ENCODE results near the gene EYS.
"Not testable (repeated sequence)": the region's sequence is repeated elsewhere in the genome, so short reads cannot be mapped to it uniquely, and the experiment has no call there.

Gene EYS

DNA sequence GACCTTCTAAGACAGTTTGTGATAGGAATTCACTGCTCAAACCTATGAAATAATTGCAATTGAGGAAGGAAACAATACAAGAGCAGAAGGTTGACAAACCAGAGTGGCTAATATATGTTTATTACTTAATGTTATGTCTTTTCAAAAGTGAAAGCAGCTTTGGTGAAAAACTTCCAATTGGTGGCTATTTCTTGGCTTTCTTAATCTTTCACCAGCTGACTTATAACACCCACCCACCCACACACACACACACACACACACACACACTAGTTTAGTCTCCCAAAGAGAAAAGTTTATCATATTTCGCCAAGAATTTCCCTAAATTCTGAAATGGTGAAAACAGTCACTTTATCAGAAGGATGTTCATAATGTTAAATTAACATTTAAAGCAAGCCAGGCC lies 583.5 kb downstream of the EYS start:
- DNase-seq (ENCODE audit: extremely low spot score, insufficient read length, low read depth) (no peak), FAIRE-seq (no peak)

DNA sequence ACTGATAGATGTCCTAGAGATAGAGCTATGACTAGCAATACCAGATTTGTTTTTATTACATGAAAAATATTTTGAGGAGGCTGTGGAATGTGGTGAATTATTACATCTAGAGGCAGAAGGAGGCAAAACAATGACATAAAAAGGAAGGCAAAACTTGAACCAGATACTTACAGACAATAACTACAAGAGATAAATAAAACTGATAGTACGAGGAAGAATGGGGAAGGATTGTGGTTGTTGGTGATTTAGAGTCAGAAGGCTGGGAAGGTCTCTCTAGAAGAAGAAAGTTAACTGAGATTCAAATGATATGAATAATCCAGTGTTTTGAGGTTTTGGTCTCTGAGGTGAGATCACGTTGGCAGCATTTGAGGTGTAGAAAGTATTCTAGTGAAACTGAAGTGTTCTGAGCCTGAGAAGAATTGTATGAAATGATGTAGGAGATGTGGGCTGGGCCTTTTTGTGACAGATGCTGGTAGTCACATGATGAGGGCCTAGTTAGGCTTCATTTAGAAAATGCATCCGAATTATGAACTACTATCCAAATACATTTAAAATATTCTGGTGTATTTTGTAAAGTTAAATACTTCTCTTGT lies 589.1 kb downstream of the EYS start:
- no peak for FAIRE-seq
- DNase-seq (ENCODE audit: extremely low spot score, insufficient read length, low read depth) = no peak

DNA sequence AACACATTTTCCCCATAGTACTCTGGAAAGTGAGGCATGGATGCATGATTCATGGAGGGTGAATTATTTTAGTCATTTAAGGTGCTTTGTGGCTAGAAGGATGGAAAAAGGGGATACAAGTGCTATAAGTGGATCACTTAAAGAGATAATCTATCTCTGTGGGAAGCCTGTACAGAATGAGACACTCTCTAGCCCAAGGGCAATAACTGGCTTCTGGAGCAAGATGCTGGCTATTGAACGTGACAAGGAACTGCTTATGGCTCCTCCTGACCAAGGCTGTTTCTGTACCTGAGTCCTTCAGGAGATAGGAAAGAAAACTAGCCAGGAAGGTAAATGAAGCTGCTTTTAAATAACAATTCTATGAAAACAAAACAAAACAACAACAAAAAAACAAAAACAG lies 590.7 kb downstream of the EYS start:
- FAIRE-seq (no peak), DNase-seq (ENCODE audit: extremely low spot score, insufficient read length, low read depth) (no peak)

DNA sequence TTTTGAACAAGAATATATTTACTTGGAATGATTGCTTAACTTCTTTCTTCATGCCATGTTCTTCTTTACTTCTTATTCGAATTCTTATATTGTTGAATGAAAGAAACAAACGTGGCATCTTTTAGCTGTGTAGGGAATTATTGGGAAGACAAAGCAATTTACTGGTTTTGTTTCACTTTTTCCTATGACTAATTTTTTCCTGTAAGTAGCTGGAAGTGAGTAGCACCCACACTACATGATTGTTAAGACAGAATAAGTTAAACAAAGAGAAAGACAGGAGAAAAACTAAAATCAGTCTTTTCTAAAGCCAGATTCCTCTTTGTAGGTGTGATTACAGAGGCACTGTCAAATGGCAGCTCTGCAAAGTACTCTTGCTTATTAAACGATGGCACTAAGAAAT lies 593.4 kb downstream of the EYS start:
- FAIRE-seq (no peak), DNase-seq (ENCODE audit: extremely low spot score, insufficient read length, low read depth) (no peak)

DNA sequence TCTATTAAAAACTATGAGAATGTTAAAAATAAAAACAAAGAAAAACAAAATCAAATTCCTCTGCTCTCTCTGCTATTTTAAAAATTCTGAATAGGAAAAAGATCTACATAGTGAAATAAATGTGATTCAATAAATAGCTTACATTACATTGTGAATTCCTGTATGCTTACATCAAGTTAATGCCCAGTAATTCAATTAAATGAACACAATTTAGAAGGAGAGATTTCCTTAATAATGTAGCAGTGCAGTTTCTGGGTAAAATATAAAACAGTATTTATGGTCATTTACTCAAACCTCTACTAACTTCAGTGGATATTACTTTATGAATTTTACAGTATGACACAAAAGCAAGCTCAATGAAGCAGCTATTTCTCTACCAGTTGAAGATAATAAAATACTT lies 594.6 kb downstream of the EYS start:
- DNase-seq (ENCODE audit: extremely low spot score, insufficient read length, low read depth) (no peak), FAIRE-seq (no peak)

DNA sequence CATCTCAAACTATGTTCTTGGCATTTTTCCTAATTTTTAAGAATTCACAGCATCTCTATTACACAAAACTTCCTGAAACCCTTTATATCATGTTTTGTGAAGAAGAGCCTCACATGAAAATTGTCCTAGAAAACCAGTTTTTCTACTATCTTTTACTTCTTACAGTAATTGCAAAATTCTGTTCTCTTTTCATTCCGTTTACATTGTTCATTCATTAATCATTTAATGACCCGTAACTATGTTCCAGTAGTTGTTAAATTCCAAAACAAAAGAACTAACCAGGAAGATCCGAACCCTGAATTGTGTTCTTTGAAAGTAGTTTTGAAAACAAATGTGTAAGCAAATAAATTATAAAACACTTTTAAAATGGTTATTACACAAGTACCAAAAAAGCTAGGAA lies 597.0 kb downstream of the EYS start:
- FAIRE-seq (no peak), DNase-seq (ENCODE audit: extremely low spot score, insufficient read length, low read depth) (no peak)

DNA sequence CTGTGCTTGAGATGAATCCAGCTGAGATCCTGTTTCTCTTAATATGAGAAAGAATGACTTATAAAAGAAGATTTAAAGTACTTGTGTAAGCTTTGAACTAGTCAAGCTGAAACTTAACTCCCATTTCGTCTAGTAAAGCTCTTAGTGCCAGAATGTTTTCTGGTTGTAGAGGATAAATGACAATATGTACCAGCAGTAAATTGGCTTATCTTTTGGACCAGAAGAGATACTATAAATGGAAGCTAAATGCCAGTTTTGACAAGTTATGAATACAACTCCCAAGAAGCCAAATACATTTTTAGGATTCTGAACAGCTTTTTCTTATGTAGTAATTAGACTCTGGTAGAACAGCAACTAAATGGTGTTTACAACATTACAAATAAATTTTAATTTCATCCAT lies 608.7 kb downstream of the EYS start:
- DNase-seq (ENCODE audit: extremely low spot score, insufficient read length, low read depth) (no peak), FAIRE-seq (no peak)

DNA sequence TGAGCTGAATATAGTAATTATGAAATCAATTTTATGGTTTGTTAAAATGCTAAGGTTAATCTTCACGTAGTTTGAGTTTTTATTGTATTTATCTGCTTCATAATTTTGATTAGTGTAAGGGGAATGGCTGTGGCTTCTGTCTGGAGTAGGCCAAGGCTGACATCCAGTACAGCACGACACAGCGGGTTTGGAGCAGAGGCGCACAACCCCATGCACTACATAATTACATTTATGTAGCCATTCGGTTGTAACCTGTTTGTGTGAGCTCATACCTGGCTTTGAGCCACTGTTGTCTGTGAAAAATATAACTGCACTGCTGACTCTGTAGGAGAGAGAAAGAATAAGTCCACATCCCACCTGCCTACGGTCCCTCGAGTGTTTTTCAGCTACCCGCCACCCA lies 615.5 kb downstream of the EYS start:
- DNase-seq (ENCODE audit: extremely low spot score, insufficient read length, low read depth) (no peak), FAIRE-seq (no peak)

DNA sequence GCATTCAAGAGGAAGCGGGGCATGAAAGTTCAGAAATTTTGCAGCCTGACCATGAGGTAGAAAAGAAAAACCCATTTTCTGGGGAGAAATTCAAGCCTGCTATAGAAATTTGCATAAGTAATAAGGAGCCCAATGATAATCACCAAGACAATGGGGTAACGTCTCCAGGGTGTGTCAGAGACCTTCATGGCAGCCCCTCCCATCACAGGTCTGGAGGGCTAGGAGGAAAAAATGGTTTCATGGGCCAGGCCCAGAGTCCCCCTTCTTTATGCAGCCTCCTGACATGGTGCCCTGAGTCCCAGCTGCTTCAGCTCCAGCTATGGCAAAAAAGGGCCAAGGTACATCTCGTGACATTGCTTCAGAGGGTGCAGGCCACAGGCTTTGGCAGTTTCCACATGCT lies 618.5 kb downstream of the EYS start:
- no peak for DNase-seq (ENCODE audit: extremely low spot score, insufficient read length, low read depth)
- FAIRE-seq = no peak

DNA sequence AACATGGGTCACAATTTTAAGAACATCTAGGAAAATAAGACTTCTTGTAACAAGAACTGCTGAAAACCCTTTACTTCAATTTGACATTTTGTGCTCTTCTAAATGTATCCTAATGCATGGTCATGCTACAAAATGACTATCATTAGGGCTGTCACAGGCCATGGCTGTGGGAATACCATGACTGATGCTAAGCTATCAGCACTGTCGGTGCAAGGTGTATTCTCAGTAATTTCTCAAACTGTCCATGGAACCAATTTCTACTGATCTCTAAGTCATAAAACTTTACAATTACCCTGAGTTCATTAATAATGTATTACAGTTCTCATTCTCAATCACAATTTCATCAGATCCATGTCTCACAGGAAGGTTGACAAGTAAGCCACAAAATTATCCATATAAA lies 625.3 kb downstream of the EYS start:
- DNase-seq (ENCODE audit: extremely low spot score, insufficient read length, low read depth) (no peak), FAIRE-seq (no peak)

DNA sequence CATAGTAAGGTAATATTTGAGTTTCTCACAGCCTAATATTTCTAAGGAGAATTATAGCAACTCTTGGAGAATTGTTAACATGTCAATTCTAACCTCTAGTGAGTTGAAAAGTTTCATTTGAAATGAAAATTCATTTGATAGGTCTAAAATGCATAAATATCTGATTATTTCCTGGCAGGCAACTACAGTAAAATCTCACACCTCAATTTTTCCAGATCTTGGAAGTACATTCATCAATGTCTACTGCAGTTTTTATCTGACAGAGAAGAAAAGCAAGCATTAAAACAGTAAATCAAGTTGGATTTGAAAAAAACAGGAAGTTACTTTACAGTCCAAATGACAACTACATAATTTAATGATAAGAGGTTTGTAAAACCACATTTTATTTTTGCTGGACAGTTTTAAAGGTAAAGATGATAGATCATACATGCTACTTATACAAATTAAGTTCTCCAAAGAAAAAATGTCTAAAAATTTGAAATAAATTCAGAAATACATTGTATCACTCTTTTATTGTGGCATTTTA lies 631.3 kb downstream of the EYS start:
- no peak for FAIRE-seq
- DNase-seq (ENCODE audit: extremely low spot score, insufficient read length, low read depth) = no peak

DNA sequence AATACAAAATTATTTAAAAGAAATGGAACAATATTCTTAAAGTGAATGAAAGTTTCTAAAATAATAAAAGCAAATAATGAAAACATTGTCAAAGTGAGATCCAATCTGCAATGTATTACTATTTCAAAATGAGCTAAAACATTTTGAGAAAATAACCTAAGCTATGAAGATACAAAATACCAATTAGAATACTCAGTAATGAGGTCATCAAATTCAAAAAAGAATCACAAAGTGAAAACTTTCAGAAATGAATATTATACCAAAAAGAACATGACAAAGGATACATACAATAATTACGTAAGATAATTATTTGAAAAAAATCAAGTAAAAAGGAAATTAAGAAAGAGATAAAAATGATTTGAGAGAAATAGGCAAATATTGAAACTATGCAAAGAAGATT lies 634.5 kb downstream of the EYS start:
- no peak for DNase-seq (ENCODE audit: extremely low spot score, insufficient read length, low read depth)
- no peak for FAIRE-seq

DNA sequence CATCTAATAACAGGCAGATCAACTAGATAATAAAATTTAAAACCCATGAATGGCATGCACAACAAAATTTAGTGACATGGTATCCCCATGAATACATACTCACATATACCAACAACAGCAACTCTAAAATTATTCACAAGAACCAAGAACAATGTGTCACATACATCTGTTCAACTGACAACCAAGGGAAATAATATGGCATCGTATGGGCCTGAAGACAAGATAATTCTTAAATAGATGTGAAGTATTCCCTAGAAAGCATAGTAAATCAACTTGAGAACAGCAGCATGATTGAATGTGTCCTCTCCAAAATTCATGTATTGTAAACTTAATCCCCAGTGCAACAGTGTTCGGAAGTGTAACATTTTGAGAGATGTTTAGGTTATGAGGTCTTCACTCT lies 635.5 kb downstream of the EYS start:
- no peak for DNase-seq (ENCODE audit: extremely low spot score, insufficient read length, low read depth)
- no peak for FAIRE-seq

DNA sequence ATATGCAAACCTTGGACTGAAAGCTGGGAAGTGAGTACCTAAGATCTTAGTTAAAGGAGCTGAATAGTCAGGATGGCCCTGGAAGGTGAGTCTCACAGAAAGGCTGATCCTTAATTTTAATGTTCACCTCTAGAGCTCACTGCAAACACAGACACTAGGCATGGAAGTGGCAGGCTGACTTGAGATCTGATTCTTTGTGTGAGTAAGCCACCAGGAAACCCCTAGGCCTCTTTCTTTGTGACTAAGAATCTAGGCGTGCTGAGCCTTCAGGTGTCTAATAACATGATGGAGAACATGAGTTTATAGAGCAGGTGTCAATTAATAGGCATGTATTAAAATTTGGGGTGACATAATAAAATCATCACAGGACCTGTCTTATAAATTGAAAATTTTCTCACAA lies 642.2 kb downstream of the EYS start:
- no peak for DNase-seq (ENCODE audit: extremely low spot score, insufficient read length, low read depth)
- no peak for FAIRE-seq

DNA sequence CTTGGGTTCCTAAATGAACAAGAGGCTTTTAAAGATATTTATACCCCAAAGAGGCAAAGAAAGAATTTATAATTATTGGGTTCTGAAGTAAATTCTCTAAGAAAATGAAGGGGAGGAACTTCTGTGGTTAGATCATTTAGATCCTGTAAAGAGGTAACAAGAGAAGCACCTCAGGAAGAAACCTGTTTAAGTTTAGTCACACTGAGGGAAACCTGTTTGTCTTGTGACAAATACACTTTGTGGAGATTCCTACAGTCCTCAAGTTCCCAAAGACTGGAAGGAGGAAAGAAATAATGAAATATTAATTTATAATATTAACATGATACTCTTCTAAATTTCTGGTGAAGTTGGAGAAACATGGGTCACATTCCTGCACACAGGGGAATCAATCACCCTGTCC lies 647.5 kb downstream of the EYS start:
- no peak for FAIRE-seq

DNA sequence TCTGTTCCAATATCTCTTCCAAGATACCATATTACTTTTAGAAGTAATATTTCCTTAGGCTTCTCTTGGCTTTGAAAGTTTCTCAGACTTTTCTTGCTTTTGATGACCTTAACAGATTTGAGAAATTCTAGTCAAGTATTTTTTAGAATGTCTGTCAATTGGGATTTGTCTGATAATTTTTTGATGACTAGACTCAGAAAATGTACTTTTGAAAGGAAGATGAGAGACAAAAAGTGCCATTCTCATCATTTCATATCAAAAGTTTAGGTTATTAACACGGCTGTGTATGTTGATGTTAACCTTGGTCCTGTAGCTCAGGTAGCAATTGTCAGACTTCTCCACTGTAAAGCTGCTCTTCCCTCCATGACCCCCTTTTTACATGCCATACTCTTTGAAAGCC lies 651.5 kb downstream of the EYS start:
- FAIRE-seq (no peak), DNase-seq (ENCODE audit: extremely low spot score, insufficient read length, low read depth) (no peak)

More for the DNA sequence above, 647.5 kb downstream of the EYS start:
- no peak for DNase-seq (ENCODE audit: extremely low spot score, insufficient read length, low read depth)

DNA sequence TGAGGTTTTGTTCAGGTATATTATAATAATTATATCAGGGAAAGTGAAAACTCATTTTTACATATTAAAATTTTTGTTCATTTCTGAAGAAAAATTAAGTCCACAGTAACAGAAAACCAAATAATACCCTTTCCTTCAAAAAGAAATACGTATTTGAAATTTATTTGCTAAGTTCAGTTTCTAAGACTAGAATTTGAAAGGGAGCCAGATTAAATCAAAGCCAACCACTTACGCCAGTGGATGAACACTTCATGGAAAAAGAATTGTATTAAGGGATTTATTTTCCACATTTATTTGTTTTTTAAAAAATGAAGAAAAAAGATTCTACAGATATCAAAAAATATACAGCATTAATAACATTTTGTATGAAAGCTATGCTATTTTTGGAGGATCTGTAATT lies 654.4 kb downstream of the EYS start:
- no peak for FAIRE-seq

DNA sequence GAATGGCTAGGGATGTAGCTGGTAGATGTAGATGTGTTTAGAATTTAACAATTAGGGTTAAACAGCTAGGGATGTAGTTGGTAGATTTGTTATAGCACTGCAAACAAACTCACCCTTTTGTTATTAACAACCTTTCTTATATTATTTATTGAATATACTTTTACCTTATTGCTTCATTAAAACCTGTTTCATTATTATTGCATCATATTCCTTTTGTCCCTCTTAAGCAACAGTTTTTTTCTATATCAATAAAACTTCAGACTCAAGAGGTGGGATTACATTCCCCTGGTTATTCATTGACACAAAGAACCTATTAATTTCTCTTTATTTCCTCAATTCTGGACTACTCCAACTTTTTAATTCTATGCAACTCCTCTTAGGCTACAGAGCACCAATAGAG lies 661.2 kb downstream of the EYS start:
- DNase-seq (ENCODE audit: extremely low spot score, insufficient read length, low read depth) = no peak
- FAIRE-seq = no peak

More for the DNA sequence above, 654.4 kb downstream of the EYS start:
- no peak for DNase-seq (ENCODE audit: extremely low spot score, insufficient read length, low read depth)

DNA sequence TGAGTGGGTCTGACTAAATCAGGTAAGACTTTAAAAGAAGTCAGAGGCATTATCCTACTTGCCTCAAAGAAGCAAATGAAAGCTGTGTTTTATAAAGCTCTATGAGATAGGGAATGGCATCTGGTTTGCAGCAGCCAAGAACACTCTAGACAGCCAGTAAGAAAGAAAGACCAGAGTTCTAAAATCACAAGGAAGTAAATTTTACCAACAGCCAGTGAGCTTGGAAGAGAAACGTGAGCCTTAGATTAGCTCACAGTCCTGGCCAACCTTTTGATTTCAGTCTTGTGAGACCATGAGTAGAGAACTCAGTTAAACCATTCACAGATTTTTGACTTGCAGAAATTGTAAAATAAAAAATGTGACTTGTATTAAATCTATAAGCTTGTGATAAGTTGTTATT lies 693.0 kb downstream of the EYS start:
- FAIRE-seq = no peak
- DNase-seq (ENCODE audit: extremely low spot score, insufficient read length, low read depth) = no peak

DNA sequence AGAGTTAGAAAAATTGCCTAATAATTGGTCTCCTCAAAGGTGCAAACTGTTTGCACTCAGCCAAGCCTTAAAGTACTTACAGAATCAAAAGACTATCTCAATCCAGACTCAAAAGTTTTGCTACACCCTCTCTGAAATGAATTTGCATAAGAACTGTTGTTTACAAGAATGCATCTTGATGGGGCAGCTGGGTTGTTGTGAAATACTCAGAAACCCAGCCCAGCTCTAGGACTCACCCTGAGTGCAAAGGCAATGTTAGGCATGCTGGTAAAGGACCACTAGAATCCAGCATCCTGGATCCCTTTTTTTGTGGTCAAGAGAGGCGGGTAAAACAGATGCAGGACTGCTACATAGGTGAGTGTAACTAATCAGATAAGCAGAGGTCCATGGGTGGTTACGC lies 700.2 kb downstream of the EYS start:
- DNase-seq (ENCODE audit: extremely low spot score, insufficient read length, low read depth) (no peak), FAIRE-seq (no peak)

DNA sequence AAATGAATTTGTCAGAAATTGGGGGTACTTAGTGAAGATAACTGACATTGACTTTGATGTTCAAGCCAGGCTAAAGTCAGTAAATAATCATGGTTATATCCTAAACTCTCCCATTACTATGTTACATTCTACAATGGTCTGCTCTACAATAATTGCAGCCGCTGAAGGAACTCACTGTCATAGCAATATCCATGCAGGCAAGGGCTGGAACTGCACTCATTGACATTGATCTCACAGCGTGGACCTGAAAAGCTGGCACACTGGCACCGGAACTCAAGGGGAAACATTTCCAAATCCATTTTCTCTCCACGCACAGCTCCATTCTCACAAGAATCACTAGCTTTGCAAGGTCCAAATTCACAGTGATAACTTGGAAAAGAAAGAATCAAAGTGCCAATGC lies 702.7 kb downstream of the EYS start:
- DNase-seq (ENCODE audit: extremely low spot score, insufficient read length, low read depth) = no peak
- FAIRE-seq = no peak

DNA sequence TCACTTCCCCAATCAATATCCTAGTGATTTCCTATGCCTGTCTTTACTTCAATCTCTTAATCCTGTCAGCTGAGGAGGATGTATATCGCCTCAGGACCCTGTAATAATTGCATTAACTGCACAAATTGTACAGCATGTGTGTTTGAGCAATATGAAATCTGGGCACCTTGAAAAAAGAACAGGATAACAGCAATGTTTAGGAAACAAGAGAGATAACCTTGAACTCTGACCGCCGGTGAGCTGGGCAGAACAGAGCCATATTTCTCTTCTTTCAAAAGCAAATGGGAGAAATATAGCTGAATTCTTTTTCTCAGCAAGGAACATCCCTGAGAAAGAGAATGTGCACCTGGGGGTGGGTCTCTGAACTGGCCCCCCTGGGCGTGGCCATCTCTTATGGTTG lies 704.1 kb downstream of the EYS start:
- FAIRE-seq = not testable (repeated sequence)

DNA sequence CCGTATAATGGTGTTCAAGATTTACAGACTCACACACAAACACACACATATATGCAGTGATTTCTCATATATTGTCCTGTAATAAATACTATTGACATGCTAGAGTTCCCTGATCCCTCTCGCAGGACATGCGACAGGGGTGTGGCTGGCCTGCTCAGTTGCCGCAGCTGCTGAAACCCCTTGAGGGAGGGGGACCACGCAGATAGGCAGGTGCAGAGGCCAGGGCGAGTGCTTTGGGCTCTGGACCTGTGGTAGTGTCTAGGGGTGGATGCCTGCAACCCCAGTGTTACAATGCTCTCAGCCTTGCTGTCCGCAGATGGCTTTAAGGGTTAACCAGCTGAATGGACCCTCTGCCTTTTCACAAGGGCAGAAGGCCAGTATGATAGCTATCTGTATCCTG lies 706.2 kb downstream of the EYS start:
- no peak for FAIRE-seq

More for the DNA sequence above, 704.1 kb downstream of the EYS start:
- DNase-seq (ENCODE audit: extremely low spot score, insufficient read length, low read depth) = not testable (repeated sequence)

More for the DNA sequence above, 706.2 kb downstream of the EYS start:
- DNase-seq (ENCODE audit: extremely low spot score, insufficient read length, low read depth) = no peak

All from GM18507 (cell line).